Tibial nerve (tissue), 4 donors: ENCODE data around the gene NGRN. TPM values are rescaled to one million over a fixed set of nuclear protein-coding genes. Genes with fewer than 3 reads are reported as not detected.

ENCODE experiments used
- DNase-seq, 2 donors: peaks; one replicate each; pipeline ENCODE4 v3.0.0-alpha.2; 2019; ENCODE audit warnings: low spot score in 2 of 2
- H3K27ac ChIP-seq, 4 donors: fragments of 200-600 bp; sonication (generic) in 3 of 4; one replicate each; pipeline ENCODE4 v1.5.1; 2017 to 2019; ENCODE audit warnings: mild to moderate bottlenecking in 1 of 4
- H3K27me3 ChIP-seq, 2 donors: fragments of 200-600 bp; sonication (generic) in 1 of 2; one replicate each; pipeline versions ENCODE4 v1.5.1 to v1.6.0; 2017 to 2019
- H3K36me3 ChIP-seq, 3 donors: fragments of 200-600 bp; sonication (generic); one replicate each; pipeline ENCODE4 v1.5.1; 2018 to 2019
- H3K4me1 ChIP-seq, 4 donors: fragments of 200-600 bp; sonication (generic) in 3 of 4; one replicate each; pipeline ENCODE4 v1.5.1; 2017 to 2019
- H3K4me3 ChIP-seq, 4 donors: fragments of 200-600 bp; sonication (generic) in 3 of 4; one replicate each; pipeline ENCODE4 v1.5.1; 2017 to 2019; ENCODE audit warnings: mild to moderate bottlenecking in 1 of 4, moderate library complexity in 1 of 4
- H3K9me3 ChIP-seq, 4 donors: fragments of 200-600 bp; sonication (generic) in 3 of 4; one replicate each; pipeline ENCODE4 v1.5.1; 2017 to 2019
- EP300 ChIP-seq, 2 donors: sonication (generic); formaldehyde crosslinking; IDR thresholded peaks; one replicate each; pipeline ENCODE4 v1.6.1; 2017; ENCODE audit warnings: antibody characterized with exemption in 2 of 2, mild to moderate bottlenecking in 1 of 2
- POLR2A ChIP-seq, 2 donors: fragments of 450-650 bp; IDR thresholded peaks; one replicate each; pipeline ENCODE4 v1.6.1; 2017; ENCODE audit warnings: antibody characterized with exemption in 2 of 2, mild to moderate bottlenecking in 2 of 2, moderate library complexity in 2 of 2
- WGBS, 2 donors: methylation state at CpG; one replicate each; pipeline ENCODE4 v1.1.5; 2018; 5-methylcytosine and 5-hydroxymethylcytosine counted together
- total RNA-seq, 4 donors: library from RNA; depleted of rRNA; stranded (reverse); fragments of >200 nt; gene quantifications; one replicate each; pipeline ENCODE4 v1.1.0, GENCODE V29; 2016
- TF ChIP-seq, protein P1 (sequence below), 5 experiments: fragments of 200-600 bp in 3 of 5; fragments of 450-650 bp in 2 of 5; sonication (generic) in 3 of 5; IDR thresholded peaks; one replicate each; pipeline ENCODE4 v1.5.1; 2016 to 2019; ENCODE audit warnings: antibody characterized with exemption in 5 of 5, mild to moderate bottlenecking in 3 of 5, moderate library complexity in 2 of 5

Gene NGRN, protein sequence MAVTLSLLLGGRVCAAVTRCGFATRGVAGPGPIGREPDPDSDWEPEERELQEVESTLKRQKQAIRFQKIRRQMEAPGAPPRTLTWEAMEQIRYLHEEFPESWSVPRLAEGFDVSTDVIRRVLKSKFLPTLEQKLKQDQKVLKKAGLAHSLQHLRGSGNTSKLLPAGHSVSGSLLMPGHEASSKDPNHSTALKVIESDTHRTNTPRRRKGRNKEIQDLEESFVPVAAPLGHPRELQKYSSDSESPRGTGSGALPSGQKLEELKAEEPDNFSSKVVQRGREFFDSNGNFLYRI
- total RNA-seq, result 10 to 100 TPM; 70.1 to 90.0 (median 74.6) TPM

DNA sequence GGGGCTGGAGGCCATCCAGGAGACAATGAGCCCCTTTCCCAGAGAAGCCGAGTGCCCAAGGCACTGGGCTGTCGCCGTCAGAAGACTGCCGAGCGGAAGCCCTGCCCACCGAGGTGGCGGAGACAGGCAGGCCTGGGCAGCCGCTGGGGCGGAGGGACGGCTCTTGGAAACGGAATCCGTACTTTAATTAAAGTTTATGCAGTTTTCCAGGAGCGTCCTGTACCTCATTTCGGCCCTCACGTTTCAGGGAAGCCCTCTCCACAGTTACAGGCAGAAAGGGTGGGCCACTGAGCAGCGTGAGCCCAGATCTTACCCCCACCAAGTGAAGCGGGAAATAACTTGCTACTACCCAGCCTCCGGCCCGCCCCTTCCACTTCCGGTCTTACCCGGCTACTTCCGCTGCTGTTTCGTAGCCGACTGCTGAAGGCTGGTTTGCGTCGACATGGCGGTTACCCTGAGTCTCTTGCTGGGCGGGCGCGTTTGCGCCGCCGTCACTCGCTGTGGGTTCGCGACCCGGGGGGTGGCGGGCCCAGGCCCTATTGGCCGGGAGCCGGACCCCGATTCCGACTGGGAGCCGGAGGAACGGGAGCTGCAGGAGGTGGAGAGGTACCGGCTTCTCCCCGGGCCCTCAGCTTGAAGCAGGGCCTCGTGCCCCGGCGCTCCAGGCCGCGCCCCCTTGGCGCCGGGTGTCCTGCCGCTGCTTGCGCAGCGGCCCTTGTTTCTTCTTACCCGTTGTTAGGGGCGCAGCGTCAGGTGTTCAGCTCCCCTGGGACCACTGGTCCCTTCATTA is at the start of gene NGRN:
Gene NGRN (plus strand): TSS at position 402 of the 790 bp plus-strand sequence. CDS start 41 bp downstream, at position 443.
- WGBS, 2 donors, result 0% methylated on average over 13 to 24 of the region's 59 CpGs
- DNase-seq, result peak; percentile 80 to 88
- H3K4me3 ChIP-seq, result peak within 1 kb of the TSS; percentile 64 to 85 (median 80)
- H3K9me3 ChIP-seq, result no peaks in the 10 kb centered on the region
- H3K36me3 ChIP-seq, result peaks cover 0 to 23% (median 2%) of the 10 kb centered on the region in 3 donors
- peak within 1 kb of the TSS; percentile 84 to 95 (median 93) for H3K27ac ChIP-seq
- peaks cover 0 to 48% (median 43%) of the 10 kb centered on the region in 4 donors for H3K4me1 ChIP-seq
- peak; percentile 58 to 98 for TF ChIP-seq EP300 (IDR thresholded peaks at IDR 0.05)
- peak; percentile 83 to 91 for TF ChIP-seq POLR2A (IDR thresholded peaks at IDR 0.05)
- TF ChIP-seq, protein P1, sequence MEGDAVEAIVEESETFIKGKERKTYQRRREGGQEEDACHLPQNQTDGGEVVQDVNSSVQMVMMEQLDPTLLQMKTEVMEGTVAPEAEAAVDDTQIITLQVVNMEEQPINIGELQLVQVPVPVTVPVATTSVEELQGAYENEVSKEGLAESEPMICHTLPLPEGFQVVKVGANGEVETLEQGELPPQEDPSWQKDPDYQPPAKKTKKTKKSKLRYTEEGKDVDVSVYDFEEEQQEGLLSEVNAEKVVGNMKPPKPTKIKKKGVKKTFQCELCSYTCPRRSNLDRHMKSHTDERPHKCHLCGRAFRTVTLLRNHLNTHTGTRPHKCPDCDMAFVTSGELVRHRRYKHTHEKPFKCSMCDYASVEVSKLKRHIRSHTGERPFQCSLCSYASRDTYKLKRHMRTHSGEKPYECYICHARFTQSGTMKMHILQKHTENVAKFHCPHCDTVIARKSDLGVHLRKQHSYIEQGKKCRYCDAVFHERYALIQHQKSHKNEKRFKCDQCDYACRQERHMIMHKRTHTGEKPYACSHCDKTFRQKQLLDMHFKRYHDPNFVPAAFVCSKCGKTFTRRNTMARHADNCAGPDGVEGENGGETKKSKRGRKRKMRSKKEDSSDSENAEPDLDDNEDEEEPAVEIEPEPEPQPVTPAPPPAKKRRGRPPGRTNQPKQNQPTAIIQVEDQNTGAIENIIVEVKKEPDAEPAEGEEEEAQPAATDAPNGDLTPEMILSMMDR (IDR thresholded peaks at IDR 0.05), result peak in 1 of 5 experiments; percentile 19
- no peaks in the 10 kb centered on the region for H3K27me3 ChIP-seq

DNA sequence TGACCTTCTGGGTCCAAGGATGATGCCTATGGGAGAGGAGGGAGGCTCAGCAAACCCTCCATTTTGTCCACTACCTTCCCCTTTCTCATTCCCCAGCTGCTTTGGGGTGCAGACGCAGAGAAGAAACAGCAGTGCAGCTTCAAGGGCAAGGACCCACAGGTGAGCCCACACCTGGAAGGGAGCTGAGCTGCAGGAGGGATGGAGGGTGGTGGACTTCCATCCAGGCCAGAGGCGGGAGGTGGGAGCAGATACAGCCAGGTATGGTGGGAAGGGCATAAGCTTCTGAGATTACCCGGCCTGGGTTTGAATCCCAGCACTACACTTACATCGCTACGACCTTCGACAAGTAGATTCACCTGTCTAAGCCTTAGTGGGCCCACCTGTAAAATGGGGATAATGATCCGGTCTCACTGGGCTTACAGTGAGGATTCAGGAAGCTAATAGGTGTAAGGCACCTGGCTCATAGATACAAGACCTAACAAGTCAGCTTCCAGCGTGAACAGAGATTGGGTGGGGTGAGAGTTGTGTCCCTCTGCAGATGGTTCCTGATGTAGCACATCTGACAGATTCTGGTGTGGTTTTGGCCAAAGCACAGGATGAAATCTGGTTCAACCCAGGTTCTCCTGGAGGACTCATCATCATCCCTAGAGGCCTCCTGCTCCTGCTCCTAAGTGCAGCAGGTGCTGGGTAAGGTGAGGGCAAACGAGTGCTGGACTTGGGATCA is 47.6 kb upstream of the NGRN start:
- no peak for DNase-seq
- H3K36me3 ChIP-seq, result peaks cover 0 to 42% (median 9%) of the 10 kb centered on the region in 3 donors

DNA sequence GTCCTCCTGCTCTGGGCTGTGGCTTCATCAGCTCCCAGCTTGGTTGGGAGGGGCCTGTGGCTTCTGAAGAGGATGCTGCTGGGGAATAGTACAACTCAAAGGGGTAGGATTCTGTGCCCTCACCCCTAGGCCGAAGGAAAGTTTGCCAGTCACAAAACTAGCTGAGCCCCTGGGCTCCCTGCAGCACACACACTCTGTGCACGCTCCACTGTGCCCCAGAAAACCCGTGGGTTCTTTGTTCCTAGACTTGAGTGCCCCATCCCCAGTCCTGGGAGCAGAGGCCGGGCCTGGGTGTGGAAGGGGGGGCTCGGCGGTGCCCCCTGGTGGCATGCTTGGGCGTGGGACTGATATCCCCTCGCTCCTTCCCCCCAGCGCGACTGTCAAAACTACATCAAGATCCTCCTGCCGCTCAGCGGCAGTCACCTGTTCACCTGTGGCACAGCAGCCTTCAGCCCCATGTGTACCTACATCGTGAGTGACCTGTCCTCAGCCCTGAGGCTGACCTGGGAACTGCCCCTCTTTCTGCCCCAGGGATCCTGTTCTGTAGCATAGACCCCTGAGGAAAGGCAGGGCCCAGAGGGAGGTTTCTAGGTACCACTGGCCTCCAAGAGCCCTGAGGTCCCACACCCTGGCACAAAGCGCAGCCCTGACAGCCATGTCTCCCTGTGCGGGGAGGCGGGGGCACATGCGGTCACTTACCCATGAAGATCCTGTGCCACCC is 45.9 kb upstream of the NGRN start:
- no peaks in the 10 kb centered on the region for H3K27me3 ChIP-seq
- no peak overlapping the region for H3K4me3 ChIP-seq
- H3K27ac ChIP-seq, result peak overlapping the region; percentile 34 to 75 (median 45)
- H3K4me1 ChIP-seq, result peaks cover 0 to 29% (median 22%) of the 10 kb centered on the region in 4 donors
- DNase-seq, result no peak
- TF ChIP-seq, protein P1 (IDR thresholded peaks at IDR 0.05), result peak; percentile 52 to 64 (median 60)
- TF ChIP-seq POLR2A (IDR thresholded peaks at IDR 0.05), result no peak
- TF ChIP-seq EP300 (IDR thresholded peaks at IDR 0.05), result no peak
- no peaks in the 10 kb centered on the region for H3K9me3 ChIP-seq
- peaks cover 0 to 59% (median 24%) of the 10 kb centered on the region in 3 donors for H3K36me3 ChIP-seq
- 48 to 59% methylated on average over 13 to 17 of the region's 17 CpGs for WGBS, 2 donors

More for the DNA sequence above, 47.6 kb upstream of the NGRN start:
- TF ChIP-seq EP300 (IDR thresholded peaks at IDR 0.05) (no peak), POLR2A (IDR thresholded peaks at IDR 0.05) (no peak)
- TF ChIP-seq, protein P1 (IDR thresholded peaks at IDR 0.05), result no peak
- no peak overlapping the region for H3K27ac ChIP-seq
- no peak overlapping the region for H3K4me3 ChIP-seq
- 90 to 92% methylated on average over 9 of the region's 9 CpGs for WGBS, 2 donors
- H3K4me1 ChIP-seq, result peaks cover 0 to 36% (median 27%) of the 10 kb centered on the region in 4 donors
- no peaks in the 10 kb centered on the region for H3K27me3 ChIP-seq
- no peaks in the 10 kb centered on the region for H3K9me3 ChIP-seq

DNA sequence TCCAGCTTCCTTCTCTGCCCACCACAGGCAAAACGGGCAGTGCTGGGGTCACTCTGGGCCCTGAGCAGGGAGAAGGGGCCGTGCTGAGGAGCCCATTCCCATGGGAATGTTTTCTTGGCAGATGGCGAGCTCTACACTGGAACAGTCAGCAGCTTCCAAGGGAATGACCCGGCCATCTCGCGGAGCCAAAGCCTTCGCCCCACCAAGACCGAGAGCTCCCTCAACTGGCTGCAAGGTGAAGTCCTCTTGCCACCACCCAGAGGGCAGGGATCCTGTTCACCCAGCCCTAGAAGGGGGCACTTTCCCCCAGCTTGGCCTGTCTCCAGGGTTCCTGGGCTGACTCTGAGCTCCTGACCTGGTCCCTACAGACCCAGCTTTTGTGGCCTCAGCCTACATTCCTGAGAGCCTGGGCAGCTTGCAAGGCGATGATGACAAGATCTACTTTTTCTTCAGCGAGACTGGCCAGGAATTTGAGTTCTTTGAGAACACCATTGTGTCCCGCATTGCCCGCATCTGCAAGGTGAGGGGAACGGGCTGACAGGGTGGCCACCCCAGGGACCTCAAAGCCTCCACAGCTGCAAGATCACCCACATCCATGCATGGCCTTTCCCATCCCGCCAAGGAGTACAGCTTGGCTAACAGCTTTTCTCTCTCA is 44.1 kb upstream of the NGRN start:
- Histone ChIP-seq H3K4me3 (no peak overlapping the region), H3K27me3 (no peaks in the 10 kb centered on the region), H3K27ac (peak overlapping the region; percentile 64 to 87 (median 72)), H3K9me3 (no peaks in the 10 kb centered on the region), H3K4me1 (peaks cover 0 to 29% (median 22%) of the 10 kb centered on the region in 4 donors), H3K36me3 (peaks cover 2 to 77% (median 40%) of the 10 kb centered on the region in 3 donors)
- TF ChIP-seq POLR2A (IDR thresholded peaks at IDR 0.05), result no peak
- TF ChIP-seq, protein P1 (IDR thresholded peaks at IDR 0.05), result peak; percentile 71 to 87 (median 80)
- peak in 1 of 2 donors; percentile 75 for TF ChIP-seq EP300 (IDR thresholded peaks at IDR 0.05)
- DNase-seq, result peak; percentile 63 to 69
- WGBS, 2 donors, result 22 to 30% methylated on average over 14 of the region's 14 CpGs
